Left lung (tissue), 10 donors: Measurements from ENCODE around the gene PAGE3. TPM values are rescaled to one million over a fixed set of nuclear protein-coding genes. Genes with fewer than 3 reads are reported as not detected.

Experiments used
- ATAC-seq: fragments of 200-7000 bp; cut with Tn5 transposase; one replicate; pipeline ENCODE4 v1.9.1; 2020; ENCODE audit warnings: moderate library complexity
- DNase-seq, 4 donors: peaks; one replicate each; pipeline ENCODE4 v3.0.0-alpha.2; 2013 to 2020
- H3K27ac ChIP-seq, 2 donors: fragments of 200-600 bp; sonication (generic) in 1 of 2; one replicate each; pipeline versions ENCODE4 v1.5.0 to v1.8.0; 2020 to 2021
- H3K27me3 ChIP-seq, 2 donors: fragments of 200-600 bp; sonication (generic) in 1 of 2; one replicate each; pipeline versions ENCODE4 v1.5.0 to v1.8.0; 2020 to 2021
- H3K36me3 ChIP-seq, 2 donors: fragments of 200-600 bp; sonication (generic) in 1 of 2; one replicate each; pipeline versions ENCODE4 v1.5.0 to v1.8.0; 2020 to 2021
- H3K4me1 ChIP-seq, 2 donors: fragments of 200-600 bp; one replicate each; pipeline ENCODE4 v1.8.0; 2021
- H3K4me3 ChIP-seq, 2 donors: fragments of 200-600 bp; sonication (generic) in 1 of 2; one replicate each; pipeline versions ENCODE4 v1.5.0 to v1.8.0; 2020 to 2021; ENCODE audit warnings: mild to moderate bottlenecking in 1 of 2
- H3K9me3 ChIP-seq, 2 donors: fragments of 200-600 bp; sonication (generic) in 1 of 2; one replicate each; pipeline versions ENCODE4 v1.5.0 to v1.8.0; 2020 to 2021
- intact Hi-C, 2 donors: fragments of 100-400 bp; cut with DNase I; formaldehyde crosslinking; loops; one replicate each; pipeline versions ENCODE4 v1.11.2 to v1.14.2; 2022
- polyA plus RNA-seq, 6 donors: library from polyadenylated mRNA; unstranded; fragments of 120-200 nt; gene quantifications; one replicate each; pipeline ENCODE4 v1.2.1, GENCODE V29; 2013; ENCODE audit not compliant: insufficient read length in 6 of 6
- total RNA-seq, 2 donors: library from RNA; stranded (reverse); fragmentation: NEBNext Ultra II Directional; extraction: Animal tissue kit (Norgen Biotek cat#: 25700); gene quantifications; one replicate each; pipeline ENCODE4 v1.2.1, GENCODE V29; 2021
- TF ChIP-seq, protein P1 (sequence below), 2 donors: fragments of 200-600 bp; sonication (generic) in 1 of 2; IDR thresholded peaks; one replicate each; pipeline versions ENCODE4 v1.5.0 to v1.8.0; 2021; ENCODE audit warnings: antibody characterized with exemption in 2 of 2
- donor health status: DM: no; HTN: yes; CAD: no.
- donor health status: DM: no; HTN: no; CAD: no.

The PAGE3 gene
- total and polyA plus RNA-seq, 8 donors = not detected

DNA sequence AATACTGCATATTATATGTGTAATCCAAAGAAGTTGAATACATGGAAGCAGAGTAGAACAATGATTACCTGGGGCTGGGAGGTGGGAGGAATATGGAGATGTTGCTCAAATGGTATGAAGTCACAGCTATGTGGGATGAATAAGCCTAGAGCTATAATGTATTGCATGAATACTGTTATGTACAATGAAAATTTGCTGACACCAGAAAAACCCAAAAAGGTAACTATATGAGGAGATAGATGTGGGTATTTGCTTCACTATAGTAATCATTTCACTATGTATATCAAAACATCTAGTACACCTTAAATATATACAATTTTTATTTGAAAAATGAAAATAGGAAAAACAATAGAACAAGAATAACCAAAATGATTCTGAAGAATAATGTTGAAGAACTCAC is 11.2 kb downstream of the PAGE3 start:
- Histone ChIP-seq H3K4me1 (no peaks in the 10 kb centered on the region), H3K27me3 (peaks cover 0 to 7% of the 10 kb centered on the region in 2 donors), H3K27ac (no peak overlapping the region), H3K9me3 (no peaks in the 10 kb centered on the region), H3K36me3 (no peaks in the 10 kb centered on the region), H3K4me3 (no peak overlapping the region)
- no peak for DNase-seq
- no peak for ATAC-seq
- TF ChIP-seq, protein P1, sequence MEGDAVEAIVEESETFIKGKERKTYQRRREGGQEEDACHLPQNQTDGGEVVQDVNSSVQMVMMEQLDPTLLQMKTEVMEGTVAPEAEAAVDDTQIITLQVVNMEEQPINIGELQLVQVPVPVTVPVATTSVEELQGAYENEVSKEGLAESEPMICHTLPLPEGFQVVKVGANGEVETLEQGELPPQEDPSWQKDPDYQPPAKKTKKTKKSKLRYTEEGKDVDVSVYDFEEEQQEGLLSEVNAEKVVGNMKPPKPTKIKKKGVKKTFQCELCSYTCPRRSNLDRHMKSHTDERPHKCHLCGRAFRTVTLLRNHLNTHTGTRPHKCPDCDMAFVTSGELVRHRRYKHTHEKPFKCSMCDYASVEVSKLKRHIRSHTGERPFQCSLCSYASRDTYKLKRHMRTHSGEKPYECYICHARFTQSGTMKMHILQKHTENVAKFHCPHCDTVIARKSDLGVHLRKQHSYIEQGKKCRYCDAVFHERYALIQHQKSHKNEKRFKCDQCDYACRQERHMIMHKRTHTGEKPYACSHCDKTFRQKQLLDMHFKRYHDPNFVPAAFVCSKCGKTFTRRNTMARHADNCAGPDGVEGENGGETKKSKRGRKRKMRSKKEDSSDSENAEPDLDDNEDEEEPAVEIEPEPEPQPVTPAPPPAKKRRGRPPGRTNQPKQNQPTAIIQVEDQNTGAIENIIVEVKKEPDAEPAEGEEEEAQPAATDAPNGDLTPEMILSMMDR (IDR thresholded peaks at IDR 0.05) = no peak
- intact Hi-C loops = no loop called here

DNA sequence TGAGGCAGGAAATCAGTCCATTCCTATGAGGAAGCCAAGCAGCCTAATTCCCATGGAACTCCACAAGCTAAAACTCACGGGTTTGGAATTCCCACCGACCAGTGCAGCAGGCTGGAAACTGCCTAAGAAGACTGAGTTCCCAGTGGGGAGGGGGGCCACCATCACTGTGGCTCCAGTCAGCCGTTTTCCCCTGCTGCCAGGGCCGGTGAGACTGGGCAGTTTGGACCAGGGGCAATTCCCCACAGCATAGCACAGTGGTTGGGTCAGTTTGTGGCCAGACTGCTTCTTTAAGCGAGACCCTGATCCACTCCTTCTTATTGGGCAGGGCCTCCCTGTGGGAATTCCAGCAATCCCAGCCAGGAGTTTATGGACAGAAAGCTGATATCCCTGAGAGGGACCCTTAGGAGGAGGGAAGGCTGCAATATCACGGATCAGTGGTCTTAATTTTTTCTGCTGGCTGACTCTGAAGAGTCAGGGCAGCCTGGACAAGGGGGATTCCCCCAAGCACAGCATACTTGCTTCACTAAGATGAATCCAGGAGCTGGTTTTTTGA is 23.9 kb downstream of the PAGE3 start:
- intact Hi-C loops = no loop called here
- no peaks in the 10 kb centered on the region for H3K9me3 ChIP-seq
- H3K4me1 ChIP-seq = no peaks in the 10 kb centered on the region
- H3K27ac ChIP-seq = no peak overlapping the region
- TF ChIP-seq, protein P1 (IDR thresholded peaks at IDR 0.05) = no peak
- H3K27me3 ChIP-seq = no peaks in the 10 kb centered on the region
- H3K4me3 ChIP-seq = no peak overlapping the region
- ATAC-seq (no peak), DNase-seq (no peak)
- no peaks in the 10 kb centered on the region for H3K36me3 ChIP-seq

DNA sequence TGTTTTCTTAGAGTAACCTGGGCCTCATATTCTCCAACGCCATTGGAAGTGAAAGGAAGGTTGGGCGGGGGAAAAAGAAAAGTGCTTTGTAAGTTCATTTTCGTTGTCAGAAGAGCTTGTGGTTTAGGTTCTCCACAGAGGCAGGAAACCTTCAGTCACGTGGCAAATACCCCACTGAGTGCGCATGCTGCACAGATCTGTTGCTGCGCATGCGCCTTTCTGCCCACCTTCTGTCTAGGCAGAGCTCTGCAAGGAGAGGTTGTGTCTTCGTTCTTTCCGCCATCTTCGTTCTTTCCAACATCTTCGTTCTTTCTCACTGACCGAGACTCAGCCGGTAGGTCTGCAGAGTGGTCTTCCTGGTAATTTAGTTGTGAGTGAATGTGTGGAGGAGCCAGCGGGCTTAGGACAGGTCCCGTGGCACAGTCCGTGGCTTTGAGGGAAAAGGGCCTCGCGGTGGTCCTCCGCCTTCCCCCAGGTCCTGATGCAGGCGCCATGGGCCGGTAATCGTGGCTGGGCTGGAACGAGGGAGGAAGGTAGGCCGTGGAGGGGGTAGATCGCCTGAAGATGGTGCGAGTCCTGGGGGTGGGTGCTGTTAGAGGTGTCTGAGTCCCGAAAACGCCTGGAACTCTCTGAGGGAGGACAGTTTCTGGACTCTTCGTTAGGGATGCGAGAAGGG is 44.5 kb downstream of the PAGE3 start, which contains the start of gene PAGE5:
TSS of gene PAGE5 (plus strand) at position 228 of the 676 bp plus-strand sequence. CDS start 1,037 bp downstream, outside the sequence.
- Histone ChIP-seq H3K27ac (no peak within 1 kb of the TSS), H3K4me1 (no peaks in the 10 kb centered on the region), H3K9me3 (no peaks in the 10 kb centered on the region), H3K4me3 (no peak within 1 kb of the TSS), H3K27me3 (no peaks in the 10 kb centered on the region), H3K36me3 (no peaks in the 10 kb centered on the region)
- intact Hi-C loops = no loop called here
- TF ChIP-seq, protein P1 (IDR thresholded peaks at IDR 0.05) = no peak
- no peak for DNase-seq
- no peak for ATAC-seq

DNA sequence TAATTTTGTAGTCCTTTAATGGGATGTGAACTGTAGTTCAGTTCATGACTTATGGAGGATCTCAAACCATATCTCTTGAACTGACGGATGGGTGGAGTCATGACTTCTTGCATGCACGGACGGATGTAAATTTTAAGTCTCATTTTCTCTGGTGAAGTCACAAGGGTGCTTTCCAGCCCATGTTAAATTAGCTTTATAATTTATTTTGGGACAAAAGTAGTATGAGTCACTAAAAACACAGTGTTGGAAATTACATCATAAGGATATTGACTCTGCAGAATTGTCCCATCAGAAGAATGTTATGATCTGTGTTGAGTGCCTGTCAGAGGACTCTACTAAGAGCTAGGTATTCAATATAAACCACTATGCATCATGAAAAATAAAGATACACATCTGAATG is 51.3 kb downstream of the PAGE3 start:
- DNase-seq (no peak), ATAC-seq (no peak)
- no peaks in the 10 kb centered on the region for H3K27me3 ChIP-seq
- intact Hi-C loops = no loop called here
- H3K9me3 ChIP-seq = no peaks in the 10 kb centered on the region
- TF ChIP-seq, protein P1 (IDR thresholded peaks at IDR 0.05) = no peak
- no peak overlapping the region for H3K27ac ChIP-seq
- H3K4me1 ChIP-seq = no peaks in the 10 kb centered on the region
- no peak overlapping the region for H3K4me3 ChIP-seq
- H3K36me3 ChIP-seq = no peaks in the 10 kb centered on the region

DNA sequence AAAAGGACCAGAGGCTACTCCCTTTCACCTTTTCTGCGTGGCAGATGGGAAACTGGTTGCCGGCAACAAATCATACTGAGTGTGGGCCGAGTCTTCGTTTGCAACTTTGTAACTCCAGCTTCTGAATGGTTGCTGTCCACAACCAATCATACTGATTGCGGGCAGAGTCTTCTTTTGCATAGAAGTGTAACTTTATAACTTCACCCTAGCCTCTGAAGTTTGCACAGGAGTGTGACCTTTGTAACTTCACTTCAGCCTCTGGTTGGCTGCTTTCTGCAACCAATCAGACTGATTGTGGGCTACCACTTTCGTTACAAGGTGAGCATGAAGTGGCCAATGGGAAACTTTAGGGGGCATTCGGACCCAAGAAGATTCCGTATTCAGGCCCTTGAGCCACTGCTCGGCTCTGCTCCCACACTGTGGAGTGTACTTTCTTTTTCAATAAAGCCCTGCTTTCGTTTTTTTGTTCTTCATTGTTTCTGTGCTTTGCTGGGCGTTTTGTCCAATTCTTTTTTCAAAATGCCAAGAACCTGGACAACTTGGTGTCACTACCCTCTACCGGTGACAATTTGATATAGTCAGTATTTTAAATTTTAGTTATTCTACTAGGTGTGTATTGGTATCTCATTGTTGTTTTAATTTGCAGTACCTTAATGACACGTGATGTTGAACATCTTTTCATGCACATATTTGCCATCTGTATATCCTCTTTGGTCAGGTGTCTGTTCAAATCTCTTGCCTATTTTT is 53.6 kb downstream of the PAGE3 start:
- DNase-seq (no peak), ATAC-seq (no peak)
- Histone ChIP-seq H3K4me3 (no peak overlapping the region), H3K9me3 (no peaks in the 10 kb centered on the region), H3K4me1 (no peaks in the 10 kb centered on the region), H3K36me3 (no peaks in the 10 kb centered on the region), H3K27ac (no peak overlapping the region), H3K27me3 (no peaks in the 10 kb centered on the region)
- TF ChIP-seq, protein P1 (IDR thresholded peaks at IDR 0.05) = no peak
- intact Hi-C loops = no loop called here
